Testis (tissue), 3 donors: ENCODE measurements around the gene FOXP4. TPM values are rescaled to one million over a fixed set of nuclear protein-coding genes. Genes with fewer than 3 reads are reported as not detected.

Experiments
- DNase-seq: peaks from one replicate; pipeline ENCODE4 v3.0.0-alpha.2; 2019
- H3K27ac ChIP-seq, 2 donors: fragments of 200-600 bp; sonication (generic); one replicate each; pipeline ENCODE4 v1.5.1; 2019
- H3K27me3 ChIP-seq: fragments of 200-600 bp; sonication (generic); one replicate; pipeline ENCODE4 v1.5.1; 2019
- H3K36me3 ChIP-seq: fragments of 200-600 bp; sonication (generic); one replicate; pipeline ENCODE4 v1.5.1; 2017; ENCODE audit warnings: low read depth; ENCODE audit errors: missing control alignments
- H3K4me1 ChIP-seq: fragments of 200-600 bp; sonication (generic); one replicate; pipeline ENCODE4 v1.5.1; 2019
- H3K4me3 ChIP-seq, 2 donors: fragments of 200-600 bp; sonication (generic); one replicate each; pipeline ENCODE4 v1.5.1; 2017 to 2019
- H3K9me3 ChIP-seq: fragments of 200-600 bp; sonication (generic); one replicate; pipeline ENCODE4 v1.5.1; 2017
- CTCF ChIP-seq, 3 experiments: fragments of 450-650 bp in 2 of 3; fragments of 200-600 bp in 1 of 3; sonication (generic) in 1 of 3; IDR thresholded peaks; one replicate each; pipeline ENCODE4 v1.5.1; 2016 to 2019; ENCODE audit warnings: antibody characterized with exemption in 3 of 3, mild to moderate bottlenecking in 2 of 3, moderate library complexity in 1 of 3
- POLR2A ChIP-seq: fragments of 450-650 bp; IDR thresholded peaks from one replicate; pipeline ENCODE4 v1.6.1; 2017; ENCODE audit warnings: antibody characterized with exemption, mild to moderate bottlenecking, moderate library complexity
- WGBS, 2 donors: methylation state at CpG; one replicate each; pipeline ENCODE4 v1.1.5; 2018; 5-methylcytosine and 5-hydroxymethylcytosine counted together
- intact Hi-C: fragments of 100-400 bp; cut with DNase I; formaldehyde crosslinking; loops from one replicate; pipeline ENCODE4 v1.15.1; 2023; ENCODE audit warnings: low total_unique reads
- polyA plus RNA-seq: library from polyadenylated mRNA; stranded (reverse); fragments of 350-450 nt; fragmentation: Illumina TruSeq; extraction: RNeasy Lipid Tissue Mini Kit (QIAGEN cat#74804); gene quantifications from one replicate; pipeline ENCODE4 v1.2.3, GENCODE V29; 2014; ENCODE audit warnings: low read depth, low replicate concordance; ENCODE audit not compliant: insufficient read depth
- total RNA-seq, 2 donors: library from RNA; depleted of rRNA; stranded (reverse); fragments of >200 nt; gene quantifications; one replicate each; pipeline ENCODE4 v1.2.3, GENCODE V29; 2016

The FOXP4 gene
- total and polyA plus RNA-seq, 3 donors from 2014 or later: 38.0 to 50.2 (median 39.7) TPM

- no peaks in the 10 kb centered on the region for H3K27me3 ChIP-seq
- H3K9me3 ChIP-seq: no peaks in the 10 kb centered on the region
- peaks cover 10% of the 10 kb centered on the region for H3K4me1 ChIP-seq
- DNase-seq: no peak
- WGBS, 2 donors: 84 to 93% methylated on average over 3 to 8 of the region's 8 CpGs
- no peak overlapping the region for H3K27ac ChIP-seq
- H3K36me3 ChIP-seq: no peaks in the 10 kb centered on the region
- H3K4me3 ChIP-seq: no peak overlapping the region
- no peak for TF ChIP-seq CTCF (IDR thresholded peaks at IDR 0.05)
- no peak for TF ChIP-seq POLR2A
- intact Hi-C loops: loop anchor here (10.0 kb wide), 1 partner anchor 174 kb away; no protein-coding TSS in a partner anchor
Observed at GRCh38 chr6:41598670-41599014, 52.5 kb downstream of the FOXP4 start.

GRCh38 chr6:41599015-41599851 is 53.1 kb downstream of the FOXP4 start:
- no peak overlapping the region for H3K27ac ChIP-seq
- DNase-seq: no peak
- H3K9me3 ChIP-seq: no peaks in the 10 kb centered on the region
- TF ChIP-seq POLR2A (no peak), CTCF (IDR thresholded peaks at IDR 0.05) (no peak)
- 85 to 86% methylated on average over 6 to 17 of the region's 21 CpGs for WGBS, 2 donors
- H3K36me3 ChIP-seq: no peaks in the 10 kb centered on the region
- no peak overlapping the region for H3K4me3 ChIP-seq
- H3K4me1 ChIP-seq: peaks cover 10% of the 10 kb centered on the region
- intact Hi-C loops: loop anchor here (10.0 kb wide), 1 partner anchor 174 kb away; no protein-coding TSS in a partner anchor
- H3K27me3 ChIP-seq: no peaks in the 10 kb centered on the region

GRCh38 chr6:41599852-41600445 is 53.8 kb downstream of the FOXP4 start:
- peaks cover 10% of the 10 kb centered on the region for H3K4me1 ChIP-seq
- DNase-seq: no peak
- no peak for TF ChIP-seq CTCF (IDR thresholded peaks at IDR 0.05)
- TF ChIP-seq POLR2A: no peak
- WGBS, 2 donors: 90 to 95% methylated on average over 12 to 14 of the region's 14 CpGs
- H3K4me3 ChIP-seq: no peak overlapping the region
- H3K9me3 ChIP-seq: no peaks in the 10 kb centered on the region
- H3K27ac ChIP-seq: no peak overlapping the region
- no peaks in the 10 kb centered on the region for H3K27me3 ChIP-seq
- no peaks in the 10 kb centered on the region for H3K36me3 ChIP-seq
- intact Hi-C loops: loop anchor here (5.0 to 10.0 kb wide), 2 partner anchors 82 to 175 kb away; no protein-coding TSS in a partner anchor

GRCh38 chr6:41600499-41601247 is 54.5 kb downstream of the FOXP4 start:
- Histone ChIP-seq H3K27ac (no peak overlapping the region), H3K4me1 (peaks cover 10% of the 10 kb centered on the region), H3K36me3 (no peaks in the 10 kb centered on the region), H3K9me3 (no peaks in the 10 kb centered on the region), H3K27me3 (no peaks in the 10 kb centered on the region), H3K4me3 (no peak overlapping the region)
- no peak for DNase-seq
- no peak for TF ChIP-seq CTCF (IDR thresholded peaks at IDR 0.05)
- no peak for TF ChIP-seq POLR2A
- intact Hi-C loops: loop anchor here (5.0 kb wide), 1 partner anchor 82 kb away; no protein-coding TSS in a partner anchor
- 79 to 92% methylated on average over 19 to 22 of the region's 22 CpGs for WGBS, 2 donors
